ENCODE results near the gene SRL.

SRL gene

DNA sequence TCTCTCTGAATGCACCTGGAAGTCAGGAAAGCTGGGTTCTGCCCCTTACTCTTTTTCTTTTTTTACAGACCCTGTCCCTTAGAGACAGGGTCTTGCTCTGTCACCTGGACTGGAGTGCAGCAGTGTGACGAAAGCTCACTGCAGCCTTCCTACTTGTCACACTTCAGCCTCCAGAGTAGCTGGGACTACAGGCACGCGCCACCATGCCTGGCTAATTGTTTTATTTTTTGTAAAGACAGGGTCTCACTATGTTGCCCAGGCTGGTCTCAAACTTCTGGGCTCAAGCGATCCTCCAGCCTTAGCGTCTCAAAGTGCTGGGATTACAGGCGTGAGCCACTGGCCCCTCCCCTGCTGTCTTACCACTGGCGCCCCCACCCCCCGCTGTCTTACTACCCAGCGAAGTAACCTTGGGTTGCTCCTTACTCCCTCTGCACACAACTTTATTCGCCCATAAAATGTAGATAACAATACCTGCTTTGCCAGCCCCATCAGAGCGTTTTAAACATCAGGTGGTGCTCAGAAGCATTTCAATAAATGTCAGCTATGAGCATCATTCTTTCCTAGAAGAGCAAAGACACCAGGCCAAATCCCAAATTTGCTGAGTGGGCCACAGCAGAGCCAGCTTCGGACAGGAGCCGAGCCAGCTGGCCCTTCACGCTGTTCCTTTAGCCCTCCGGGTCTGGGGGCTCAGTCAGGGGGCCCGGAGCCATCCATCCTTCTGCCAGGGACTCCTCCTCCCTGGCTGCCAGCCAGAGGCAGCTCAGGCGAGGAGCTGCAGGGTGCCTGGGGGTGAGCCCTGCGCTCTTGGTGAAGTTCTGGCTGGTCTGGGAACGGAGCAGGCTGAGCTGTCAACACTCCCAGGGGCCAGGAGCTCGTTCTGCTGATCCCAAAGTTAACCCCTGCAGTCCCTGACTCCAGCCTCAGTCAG, 24.4 kb downstream of the SRL start:
- Histone ChIP-seq H3K4me2 (ENCODE audit: low read length) (no peak overlapping the region), H3K27me3 (ENCODE audit: control insufficient read depth, low read length) (peaks cover 18% of the 10 kb centered on the region; the same call in 1 of the 2 replicates), H3K27ac (ENCODE audit: low read depth, low read length) (no peak overlapping the region), H3K9me2 (replicated peaks; ENCODE audit: control insufficient read depth, low read length) (no peaks in the 10 kb centered on the region), H4K20me1 (ENCODE audit: control insufficient read depth, insufficient read depth, low read depth, low read length) (no peaks in the 10 kb centered on the region), H3K4me3 (ENCODE audit: low read length) (no peak overlapping the region), H3K36me3 (ENCODE audit: control insufficient read depth, low read length) (no peaks in the 10 kb centered on the region), H3F3A (ENCODE audit: control insufficient read depth, insufficient read depth) (no peaks in the 10 kb centered on the region), H3K79me2 (ENCODE audit: control insufficient read depth, low read length) (no peaks in the 10 kb centered on the region), H3K9me3 (ENCODE audit: control insufficient read depth, insufficient read depth, low read length) (no peaks in the 10 kb centered on the region), H3K4me1 (ENCODE audit: control insufficient read depth, low read length) (no peaks in the 10 kb centered on the region)
- TF ChIP-seq, protein P1, sequence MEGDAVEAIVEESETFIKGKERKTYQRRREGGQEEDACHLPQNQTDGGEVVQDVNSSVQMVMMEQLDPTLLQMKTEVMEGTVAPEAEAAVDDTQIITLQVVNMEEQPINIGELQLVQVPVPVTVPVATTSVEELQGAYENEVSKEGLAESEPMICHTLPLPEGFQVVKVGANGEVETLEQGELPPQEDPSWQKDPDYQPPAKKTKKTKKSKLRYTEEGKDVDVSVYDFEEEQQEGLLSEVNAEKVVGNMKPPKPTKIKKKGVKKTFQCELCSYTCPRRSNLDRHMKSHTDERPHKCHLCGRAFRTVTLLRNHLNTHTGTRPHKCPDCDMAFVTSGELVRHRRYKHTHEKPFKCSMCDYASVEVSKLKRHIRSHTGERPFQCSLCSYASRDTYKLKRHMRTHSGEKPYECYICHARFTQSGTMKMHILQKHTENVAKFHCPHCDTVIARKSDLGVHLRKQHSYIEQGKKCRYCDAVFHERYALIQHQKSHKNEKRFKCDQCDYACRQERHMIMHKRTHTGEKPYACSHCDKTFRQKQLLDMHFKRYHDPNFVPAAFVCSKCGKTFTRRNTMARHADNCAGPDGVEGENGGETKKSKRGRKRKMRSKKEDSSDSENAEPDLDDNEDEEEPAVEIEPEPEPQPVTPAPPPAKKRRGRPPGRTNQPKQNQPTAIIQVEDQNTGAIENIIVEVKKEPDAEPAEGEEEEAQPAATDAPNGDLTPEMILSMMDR (IDR thresholded peaks at IDR 0.05; ENCODE audit: low read depth, low read length, poor library complexity, severe bottlenecking): no peak
- no peak for TF ChIP-seq EZH2phosphoT487 (IDR thresholded peaks at IDR 0.05; ENCODE audit: borderline replicate concordance, low read length)

DNA sequence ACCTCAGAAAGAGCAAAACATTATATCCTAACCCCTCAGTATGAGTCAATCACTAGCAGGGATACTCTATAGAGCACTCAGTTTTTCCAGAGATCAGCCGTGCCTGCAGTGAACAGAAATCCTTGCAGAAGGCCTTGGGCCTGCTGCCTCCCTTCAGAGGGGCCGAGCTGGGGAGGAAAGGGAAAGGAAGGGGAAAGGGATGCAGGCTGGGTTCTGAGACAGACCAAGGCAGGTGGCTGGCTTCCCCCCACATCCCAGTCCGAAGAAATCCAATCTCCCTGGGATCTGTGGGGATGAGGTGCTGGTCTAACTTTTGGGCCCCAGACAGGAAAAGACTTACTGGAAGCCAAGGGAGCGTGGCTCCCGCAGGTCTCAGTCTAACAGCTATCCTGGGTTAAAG, 25.3 kb downstream of the SRL start:
- H3K27ac ChIP-seq (ENCODE audit: low read depth, low read length): no peak overlapping the region

DNA sequence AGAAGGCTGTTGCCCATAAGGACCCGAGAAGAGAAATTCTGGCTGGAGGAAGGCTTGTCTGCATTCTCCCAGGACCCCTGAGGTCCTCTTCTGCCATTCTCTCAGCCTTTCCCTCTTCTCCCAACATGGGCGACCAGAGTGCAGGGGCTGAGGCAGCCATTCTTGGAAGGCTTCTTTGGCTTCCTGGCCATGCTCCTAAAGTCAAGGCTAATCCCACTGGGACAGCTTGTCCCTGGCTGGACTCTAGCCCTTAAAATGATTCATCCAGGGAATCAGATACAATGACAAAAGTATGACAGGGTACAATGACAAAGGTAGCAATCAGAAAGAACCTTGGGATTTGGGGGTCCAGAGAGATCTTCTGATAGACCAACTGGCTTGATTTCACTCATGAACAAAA, 26.8 kb downstream of the SRL start:
- Histone ChIP-seq H3K79me2 (ENCODE audit: control insufficient read depth, low read length) (no peaks in the 10 kb centered on the region), H3K27ac (ENCODE audit: low read depth, low read length) (no peak overlapping the region), H3K4me3 (ENCODE audit: low read length) (no peak overlapping the region), H3K27me3 (ENCODE audit: control insufficient read depth, low read length) (peaks cover 8% of the 10 kb centered on the region; the same call in 1 of the 2 replicates), H3K4me1 (ENCODE audit: control insufficient read depth, low read length) (no peaks in the 10 kb centered on the region), H4K20me1 (ENCODE audit: control insufficient read depth, insufficient read depth, low read depth, low read length) (no peaks in the 10 kb centered on the region), H3F3A (ENCODE audit: control insufficient read depth, insufficient read depth) (no peaks in the 10 kb centered on the region), H3K9me3 (ENCODE audit: control insufficient read depth, insufficient read depth, low read length) (no peaks in the 10 kb centered on the region), H3K4me2 (ENCODE audit: low read length) (no peak overlapping the region), H3K9me2 (replicated peaks; ENCODE audit: control insufficient read depth, low read length) (no peaks in the 10 kb centered on the region), H3K36me3 (ENCODE audit: control insufficient read depth, low read length) (no peaks in the 10 kb centered on the region)
- TF ChIP-seq EZH2phosphoT487 (IDR thresholded peaks at IDR 0.05; ENCODE audit: borderline replicate concordance, low read length): no peak
- TF ChIP-seq, protein P1 (IDR thresholded peaks at IDR 0.05; ENCODE audit: low read depth, low read length, poor library complexity, severe bottlenecking): no peak

More for the DNA sequence above, 25.3 kb downstream of the SRL start:
- no peak overlapping the region for H3K4me2 ChIP-seq (ENCODE audit: low read length)
- H3K9me2 ChIP-seq (replicated peaks; ENCODE audit: control insufficient read depth, low read length): no peaks in the 10 kb centered on the region
- no peaks in the 10 kb centered on the region for H3K79me2 ChIP-seq (ENCODE audit: control insufficient read depth, low read length)
- no peak overlapping the region for H3K4me3 ChIP-seq (ENCODE audit: low read length)
- peaks cover 11% of the 10 kb centered on the region; the same call in 1 of the 2 replicates for H3K27me3 ChIP-seq (ENCODE audit: control insufficient read depth, low read length)
- H3F3A ChIP-seq (ENCODE audit: control insufficient read depth, insufficient read depth): no peaks in the 10 kb centered on the region
- H4K20me1 ChIP-seq (ENCODE audit: control insufficient read depth, insufficient read depth, low read depth, low read length): no peaks in the 10 kb centered on the region
- TF ChIP-seq, protein P1 (IDR thresholded peaks at IDR 0.05; ENCODE audit: low read depth, low read length, poor library complexity, severe bottlenecking): no peak
- TF ChIP-seq EZH2phosphoT487 (IDR thresholded peaks at IDR 0.05; ENCODE audit: borderline replicate concordance, low read length): no peak
- no peaks in the 10 kb centered on the region for H3K4me1 ChIP-seq (ENCODE audit: control insufficient read depth, low read length)
- H3K9me3 ChIP-seq (ENCODE audit: control insufficient read depth, insufficient read depth, low read length): no peaks in the 10 kb centered on the region
- H3K36me3 ChIP-seq (ENCODE audit: control insufficient read depth, low read length): no peaks in the 10 kb centered on the region

Data from DOHH2 (cell line).